ENCODE results near the gene WDHD1.

WDHD1 gene

DNA sequence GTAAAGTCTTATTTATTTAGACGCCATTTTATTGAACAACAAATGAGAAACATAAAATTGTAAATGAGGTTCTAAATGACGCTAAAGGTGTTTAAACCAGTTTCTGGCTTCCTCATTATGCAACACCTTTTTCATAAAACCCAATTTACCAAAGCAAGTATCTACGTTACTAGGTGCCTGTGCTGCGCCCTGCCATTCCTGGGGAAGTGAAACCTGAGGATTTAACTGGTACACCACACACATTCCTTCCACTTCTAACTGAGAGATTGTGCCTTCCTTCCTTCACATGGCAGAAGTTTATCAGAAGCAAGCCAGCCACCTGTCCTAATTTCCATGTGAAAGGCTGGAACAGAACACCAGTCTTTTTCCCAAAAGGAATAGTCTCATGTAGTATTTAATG lies 84.0 kb downstream of the WDHD1 start:
- no peak overlapping the region for H2AFZ ChIP-seq (ENCODE audit: low read length)
- H3K4me2 ChIP-seq (ENCODE audit: low read depth, low read length): no peak overlapping the region
- no peaks in the 10 kb centered on the region for H3K9me3 ChIP-seq (replicated peaks; ENCODE audit: insufficient read depth, low read length)
- H3K36me3 ChIP-seq (replicated peaks; ENCODE audit: insufficient read depth, low read length): no peaks in the 10 kb centered on the region
- TF ChIP-seq EZH2 (optimal IDR thresholded peaks at IDR 0.05; ENCODE audit: low read depth, low read length) (no peak), EZH2phosphoT487 (IDR thresholded peaks at IDR 0.05; ENCODE audit: low read length) (no peak)
- TF ChIP-seq, protein P1, sequence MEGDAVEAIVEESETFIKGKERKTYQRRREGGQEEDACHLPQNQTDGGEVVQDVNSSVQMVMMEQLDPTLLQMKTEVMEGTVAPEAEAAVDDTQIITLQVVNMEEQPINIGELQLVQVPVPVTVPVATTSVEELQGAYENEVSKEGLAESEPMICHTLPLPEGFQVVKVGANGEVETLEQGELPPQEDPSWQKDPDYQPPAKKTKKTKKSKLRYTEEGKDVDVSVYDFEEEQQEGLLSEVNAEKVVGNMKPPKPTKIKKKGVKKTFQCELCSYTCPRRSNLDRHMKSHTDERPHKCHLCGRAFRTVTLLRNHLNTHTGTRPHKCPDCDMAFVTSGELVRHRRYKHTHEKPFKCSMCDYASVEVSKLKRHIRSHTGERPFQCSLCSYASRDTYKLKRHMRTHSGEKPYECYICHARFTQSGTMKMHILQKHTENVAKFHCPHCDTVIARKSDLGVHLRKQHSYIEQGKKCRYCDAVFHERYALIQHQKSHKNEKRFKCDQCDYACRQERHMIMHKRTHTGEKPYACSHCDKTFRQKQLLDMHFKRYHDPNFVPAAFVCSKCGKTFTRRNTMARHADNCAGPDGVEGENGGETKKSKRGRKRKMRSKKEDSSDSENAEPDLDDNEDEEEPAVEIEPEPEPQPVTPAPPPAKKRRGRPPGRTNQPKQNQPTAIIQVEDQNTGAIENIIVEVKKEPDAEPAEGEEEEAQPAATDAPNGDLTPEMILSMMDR (IDR thresholded peaks at IDR 0.05; ENCODE audit: low read length): no peak
- H3K4me1 ChIP-seq (ENCODE audit: low read length): no peaks in the 10 kb centered on the region
- no peak for DNase-seq
- H3K9me2 ChIP-seq (replicated peaks; ENCODE audit: insufficient read depth, low read length): no peaks in the 10 kb centered on the region
- H3K9ac ChIP-seq (ENCODE audit: low read length): no peak overlapping the region
- H3F3A ChIP-seq (ENCODE audit: insufficient read depth, low read length): no peaks in the 10 kb centered on the region
- H3K27me3 ChIP-seq (replicated peaks; ENCODE audit: insufficient read depth, low read length): no peaks in the 10 kb centered on the region
- H4K20me1 ChIP-seq (ENCODE audit: insufficient read depth, low read length): no peaks in the 10 kb centered on the region
- H3K79me2 ChIP-seq (ENCODE audit: low read length): no peaks in the 10 kb centered on the region
- H3K4me3 ChIP-seq (ENCODE audit: low read length): no peak overlapping the region
- H3K27ac ChIP-seq (ENCODE audit: low read length): no peak overlapping the region

DNA sequence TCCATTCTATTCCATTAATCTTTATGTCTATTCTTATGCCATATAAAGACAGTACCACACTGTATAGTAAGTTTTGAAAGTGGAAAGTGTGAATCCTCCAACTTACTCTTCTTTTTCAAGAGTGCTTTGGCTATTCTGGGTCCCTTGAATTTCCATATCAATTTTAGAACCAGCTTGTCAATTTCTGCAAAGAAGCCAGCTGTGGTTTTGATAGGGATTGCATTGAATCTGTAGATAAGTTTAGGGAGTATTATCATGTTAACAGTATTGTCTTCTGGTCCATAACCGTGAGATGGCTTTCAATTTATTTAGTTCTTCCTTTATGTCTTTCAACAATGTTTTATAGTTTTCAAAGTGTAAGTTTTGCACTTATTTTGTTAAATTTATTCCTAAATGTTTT lies 90.1 kb downstream of the WDHD1 start:
- Histone ChIP-seq H3K27ac (ENCODE audit: low read length) (no peak overlapping the region), H2AFZ (ENCODE audit: low read length) (no peak overlapping the region), H3K79me2 (ENCODE audit: low read length) (no peaks in the 10 kb centered on the region), H3K9me2 (replicated peaks; ENCODE audit: insufficient read depth, low read length) (no peaks in the 10 kb centered on the region), H3K4me2 (ENCODE audit: low read depth, low read length) (no peak overlapping the region), H3F3A (ENCODE audit: insufficient read depth, low read length) (no peaks in the 10 kb centered on the region), H3K9me3 (replicated peaks; ENCODE audit: insufficient read depth, low read length) (no peaks in the 10 kb centered on the region), H3K4me3 (ENCODE audit: low read length) (no peak overlapping the region), H3K4me1 (ENCODE audit: low read length) (no peaks in the 10 kb centered on the region), H3K27me3 (replicated peaks; ENCODE audit: insufficient read depth, low read length) (no peaks in the 10 kb centered on the region), H3K36me3 (replicated peaks; ENCODE audit: insufficient read depth, low read length) (no peaks in the 10 kb centered on the region), H4K20me1 (ENCODE audit: insufficient read depth, low read length) (no peaks in the 10 kb centered on the region), H3K9ac (ENCODE audit: low read length) (no peak overlapping the region)
- TF ChIP-seq EZH2 (optimal IDR thresholded peaks at IDR 0.05; ENCODE audit: low read depth, low read length) (no peak), EZH2phosphoT487 (IDR thresholded peaks at IDR 0.05; ENCODE audit: low read length) (no peak)
- TF ChIP-seq, protein P1 (IDR thresholded peaks at IDR 0.05; ENCODE audit: low read length): no peak
- no peak for DNase-seq

DNA sequence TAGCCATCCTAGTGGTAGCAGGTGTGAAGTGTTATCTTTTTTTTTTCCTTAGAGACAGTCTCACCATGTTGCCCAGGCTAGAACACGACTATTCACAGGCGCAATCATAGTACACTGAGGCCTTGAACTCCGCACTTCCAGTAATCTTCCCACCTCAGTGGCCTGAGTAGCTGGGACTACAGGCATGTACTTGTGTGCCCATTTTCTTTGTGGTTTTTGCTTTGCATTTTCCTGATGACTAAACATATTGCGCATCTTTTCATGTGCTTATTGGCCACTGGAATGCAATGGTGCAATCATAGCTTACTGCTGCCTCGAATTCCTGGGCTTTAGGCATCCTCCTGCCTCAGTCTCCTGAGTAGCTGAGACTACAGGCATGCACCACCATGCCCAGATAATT lies 90.9 kb downstream of the WDHD1 start:
- no peak for DNase-seq
- TF ChIP-seq EZH2phosphoT487 (IDR thresholded peaks at IDR 0.05; ENCODE audit: low read length) (no peak), EZH2 (optimal IDR thresholded peaks at IDR 0.05; ENCODE audit: low read depth, low read length) (no peak)
- TF ChIP-seq, protein P1 (IDR thresholded peaks at IDR 0.05; ENCODE audit: low read length): no peak

More for the DNA sequence above, 90.9 kb downstream of the WDHD1 start:
- no peak overlapping the region for H3K9ac ChIP-seq (ENCODE audit: low read length)
- no peaks in the 10 kb centered on the region for H3K27me3 ChIP-seq (replicated peaks; ENCODE audit: insufficient read depth, low read length)
- H2AFZ ChIP-seq (ENCODE audit: low read length): no peak overlapping the region
- no peaks in the 10 kb centered on the region for H3K79me2 ChIP-seq (ENCODE audit: low read length)
- no peaks in the 10 kb centered on the region for H3K36me3 ChIP-seq (replicated peaks; ENCODE audit: insufficient read depth, low read length)
- no peaks in the 10 kb centered on the region for H4K20me1 ChIP-seq (ENCODE audit: insufficient read depth, low read length)
- H3F3A ChIP-seq (ENCODE audit: insufficient read depth, low read length): no peaks in the 10 kb centered on the region
- no peak overlapping the region for H3K27ac ChIP-seq (ENCODE audit: low read length)
- H3K4me2 ChIP-seq (ENCODE audit: low read depth, low read length): no peak overlapping the region
- no peaks in the 10 kb centered on the region for H3K4me1 ChIP-seq (ENCODE audit: low read length)
- no peak overlapping the region for H3K4me3 ChIP-seq (ENCODE audit: low read length)
- H3K9me2 ChIP-seq (replicated peaks; ENCODE audit: insufficient read depth, low read length): no peaks in the 10 kb centered on the region
- no peaks in the 10 kb centered on the region for H3K9me3 ChIP-seq (replicated peaks; ENCODE audit: insufficient read depth, low read length)
